ENCODE data around the gene GALNT10. TPM values are rescaled to one million over a fixed set of nuclear protein-coding genes. Genes with fewer than 3 reads are reported as not detected.

The GALNT10 gene
- total RNA-seq, 1 donor from 2014 or later, result 27.6 TPM

GRCh38 chr5:154384480-154385235 is 194.1 kb downstream of the GALNT10 start:
- Histone ChIP-seq H3K4me3 (ENCODE audit: low read depth, low read length) (no peak overlapping the region), H3K27me3 (ENCODE audit: control insufficient read depth, insufficient read depth, low read length) (no peaks in the 10 kb centered on the region), H3K36me3 (ENCODE audit: control insufficient read depth, insufficient read depth, low read length) (no peaks in the 10 kb centered on the region)
- TF ChIP-seq CTCF (IDR thresholded peaks at IDR 0.05; ENCODE audit: insufficient read depth, low read length, poor library complexity, severe bottlenecking), result no peak
- peak; percentile 65 for DNase-seq (ENCODE audit: low read depth)

- Histone ChIP-seq H3K36me3 (ENCODE audit: control insufficient read depth, insufficient read depth, low read length) (no peaks in the 10 kb centered on the region), H3K27me3 (ENCODE audit: control insufficient read depth, insufficient read depth, low read length) (no peaks in the 10 kb centered on the region), H3K4me3 (ENCODE audit: low read depth, low read length) (no peak overlapping the region)
- TF ChIP-seq CTCF (IDR thresholded peaks at IDR 0.05; ENCODE audit: insufficient read depth, low read length, poor library complexity, severe bottlenecking), result no peak
- no peak for DNase-seq (ENCODE audit: low read depth)
Measured at GRCh38 chr5:154385236-154385512, 194.6 kb downstream of the GALNT10 start.

GRCh38 chr5:154386952-154387629 is 196.6 kb downstream of the GALNT10 start:
- DNase-seq (ENCODE audit: low read depth), result no peak
- TF ChIP-seq CTCF (IDR thresholded peaks at IDR 0.05; ENCODE audit: insufficient read depth, low read length, poor library complexity, severe bottlenecking), result no peak
- H3K4me3 ChIP-seq (ENCODE audit: low read depth, low read length), result no peak overlapping the region
- no peaks in the 10 kb centered on the region for H3K27me3 ChIP-seq (ENCODE audit: control insufficient read depth, insufficient read depth, low read length)
- H3K36me3 ChIP-seq (ENCODE audit: control insufficient read depth, insufficient read depth, low read length), result no peaks in the 10 kb centered on the region

GRCh38 chr5:154388842-154389241 is 198.3 kb downstream of the GALNT10 start:
- DNase-seq (ENCODE audit: low read depth), result no peak
- no peak for TF ChIP-seq CTCF (IDR thresholded peaks at IDR 0.05; ENCODE audit: insufficient read depth, low read length, poor library complexity, severe bottlenecking)
- H3K27me3 ChIP-seq (ENCODE audit: control insufficient read depth, insufficient read depth, low read length), result no peaks in the 10 kb centered on the region
- H3K36me3 ChIP-seq (ENCODE audit: control insufficient read depth, insufficient read depth, low read length), result no peaks in the 10 kb centered on the region
- H3K4me3 ChIP-seq (ENCODE audit: low read depth, low read length), result no peak overlapping the region

DNA sequence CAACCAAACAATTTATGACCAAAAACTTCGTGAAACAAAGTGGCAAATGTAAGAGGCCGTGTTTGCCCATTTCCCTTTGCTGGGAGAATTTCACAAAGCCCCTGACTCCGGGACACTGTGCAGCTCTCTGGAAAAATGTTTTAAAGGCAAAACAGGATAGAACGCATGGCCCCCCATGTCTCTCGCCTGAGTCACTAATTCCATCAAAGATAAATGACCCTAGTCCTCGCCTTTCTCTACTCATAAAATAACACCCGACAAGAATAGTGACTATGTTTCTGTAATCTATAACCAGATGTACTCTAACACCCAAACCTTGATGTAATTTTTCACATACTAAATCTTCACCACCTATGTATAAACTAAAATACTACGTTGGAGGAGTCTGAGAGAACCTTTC is 199.6 kb downstream of the GALNT10 start:
- no peak for TF ChIP-seq CTCF (IDR thresholded peaks at IDR 0.05; ENCODE audit: insufficient read depth, low read length, poor library complexity, severe bottlenecking)

More for the DNA sequence above, 199.6 kb downstream of the GALNT10 start:
- DNase-seq (ENCODE audit: low read depth), result no peak
- Histone ChIP-seq H3K4me3 (ENCODE audit: low read depth, low read length) (no peak overlapping the region), H3K36me3 (ENCODE audit: control insufficient read depth, insufficient read depth, low read length) (no peaks in the 10 kb centered on the region), H3K27me3 (ENCODE audit: control insufficient read depth, insufficient read depth, low read length) (no peaks in the 10 kb centered on the region)
